Measurements from ENCODE around the gene PXT1. TPM values are rescaled to one million over a fixed set of nuclear protein-coding genes. Genes with fewer than 3 reads are reported as not detected.

PXT1 gene
- polyA plus RNA-seq, 1 experiment: not detected

GRCh38 chr6:36386495-36387439 lies 55.9 kb downstream of the PXT1 start:
- H3K9me3 ChIP-seq (ENCODE audit: control insufficient read depth, insufficient read depth, low read length): peaks cover 4% of the 10 kb centered on the region; the same call in 1 of the 2 replicates
- CTCF ChIA-PET: interaction anchor here (0.6 to 1.2 kb wide), 5 partner anchors 10 to 85 kb away, joined by 3 to 5 read pairs (median 3); no protein-coding TSS in a partner anchor
- POLR2A ChIA-PET: no interaction called here
- peaks cover 35% of the 10 kb centered on the region for H3K27me3 ChIP-seq (ENCODE audit: control insufficient read depth, insufficient read depth, low read length)
- H3K4me3 ChIP-seq (ENCODE audit: low read depth, low read length): peak overlapping the region; percentile 67
- DNase-seq (ENCODE audit: low read depth, low spot score): peak; percentile 4
- H3K27ac ChIP-seq (ENCODE audit: low read depth, low read length): peak overlapping the region; percentile 21
- peak; percentile 31 for TF ChIP-seq CTCF (IDR thresholded peaks at IDR 0.05; ENCODE audit: low read depth, low read length)

GRCh38 chr6:36384095-36384494 lies 58.6 kb downstream of the PXT1 start:
- CTCF ChIA-PET: no interaction called here
- POLR2A ChIA-PET: no interaction called here
- Histone ChIP-seq H3K9me3 (ENCODE audit: control insufficient read depth, insufficient read depth, low read length) (peaks cover 4% of the 10 kb centered on the region; the same call in 1 of the 2 replicates), H3K4me3 (ENCODE audit: low read depth, low read length) (no peak overlapping the region), H3K27ac (ENCODE audit: low read depth, low read length) (no peak overlapping the region), H3K27me3 (ENCODE audit: control insufficient read depth, insufficient read depth, low read length) (peaks cover 33% of the 10 kb centered on the region)
- TF ChIP-seq CTCF (IDR thresholded peaks at IDR 0.05; ENCODE audit: low read depth, low read length): no peak
- no peak for DNase-seq (ENCODE audit: low read depth, low spot score)

- H3K9me3 ChIP-seq (ENCODE audit: control insufficient read depth, insufficient read depth, low read length): peaks cover 4% of the 10 kb centered on the region; the same call in 1 of the 2 replicates
- H3K27ac ChIP-seq (ENCODE audit: low read depth, low read length): no peak overlapping the region
- ChIA-PET POLR2A (no interaction called here), CTCF (no interaction called here)
- peaks cover 35% of the 10 kb centered on the region for H3K27me3 ChIP-seq (ENCODE audit: control insufficient read depth, insufficient read depth, low read length)
- TF ChIP-seq CTCF (IDR thresholded peaks at IDR 0.05; ENCODE audit: low read depth, low read length): no peak
- no peak for DNase-seq (ENCODE audit: low read depth, low spot score)
- H3K4me3 ChIP-seq (ENCODE audit: low read depth, low read length): no peak overlapping the region
Observed at GRCh38 chr6:36383606-36384005, 59.0 kb downstream of the PXT1 start.

- CTCF ChIA-PET: no interaction called here
- Histone ChIP-seq H3K27ac (ENCODE audit: low read depth, low read length) (no peak overlapping the region), H3K9me3 (ENCODE audit: control insufficient read depth, insufficient read depth, low read length) (peaks cover 4% of the 10 kb centered on the region; the same call in 1 of the 2 replicates), H3K4me3 (ENCODE audit: low read depth, low read length) (no peak overlapping the region), H3K27me3 (ENCODE audit: control insufficient read depth, insufficient read depth, low read length) (peaks cover 35% of the 10 kb centered on the region)
- POLR2A ChIA-PET: no interaction called here
- no peak for TF ChIP-seq CTCF (IDR thresholded peaks at IDR 0.05; ENCODE audit: low read depth, low read length)
- DNase-seq (ENCODE audit: low read depth, low spot score): no peak
Observed at GRCh38 chr6:36382976-36383375, 59.7 kb downstream of the PXT1 start.

Measured in AG04450 (cell line).